HG02870 (cell line): ENCODE data around the gene KMT2D.

Source experiments
- ATAC-seq: cut with Tn5 transposase; IDR thresholded peaks from one replicate; pipeline ENCODE4 v1.9.1; 2021; ENCODE audit warnings: mild to moderate bottlenecking, moderate library complexity; ENCODE audit not compliant: unreplicated experiment

The KMT2D gene

GRCh38 chr12:49060237-49061156, at the start of gene KMT2D:
Gene KMT2D (minus strand): TSS chr12:49060794. CDS start chr12:49055324, 5,470 bp downstream.
- peak; percentile 39 for ATAC-seq

GRCh38 chr12:49109641-49110463, 49.3 kb upstream of the KMT2D start:
- no peak for ATAC-seq

- no peak for ATAC-seq
These were observed 48.4 kb upstream of the KMT2D start for GRCh38 chr12:49108958-49109404.

GRCh38 chr12:49105504-49106084, 45.0 kb upstream of the KMT2D start:
- ATAC-seq = no peak

- no peak for ATAC-seq
These were observed 44.2 kb upstream of the KMT2D start for GRCh38 chr12:49104822-49105221.

- no peak for ATAC-seq
These were observed 39.8 kb upstream of the KMT2D start for GRCh38 chr12:49100380-49100779.

- no peak for ATAC-seq
These were observed 38.1 kb upstream of the KMT2D start for GRCh38 chr12:49098703-49099102.

GRCh38 chr12:49098035-49098451, 37.4 kb upstream of the KMT2D start:
- no peak for ATAC-seq

- no peak for ATAC-seq
These were observed 36.8 kb upstream of the KMT2D start for GRCh38 chr12:49097381-49097780.

- no peak for ATAC-seq
These were observed 34.4 kb upstream of the KMT2D start for GRCh38 chr12:49094975-49095365.

- no peak for ATAC-seq
These were observed 33.8 kb upstream of the KMT2D start, which contains the start of gene DHH for GRCh38 chr12:49094160-49094974. Gene DHH (minus strand): TSS chr12:49094801. CDS start chr12:49094512, 289 bp downstream.

- ATAC-seq = no peak
These were observed 33.2 kb upstream of the KMT2D start for GRCh38 chr12:49093792-49094159.

- no peak for ATAC-seq
These were observed 32.3 kb upstream of the KMT2D start for GRCh38 chr12:49092816-49093406.

GRCh38 chr12:49092086-49092815, 31.7 kb upstream of the KMT2D start:
- ATAC-seq = no peak

GRCh38 chr12:49091836-49092085, 31.2 kb upstream of the KMT2D start:
- ATAC-seq = no peak

- ATAC-seq = no peak
These were observed 30.7 kb upstream of the KMT2D start for GRCh38 chr12:49091056-49091835.

- no peak for ATAC-seq
These were observed 29.5 kb upstream of the KMT2D start for GRCh38 chr12:49089821-49090773.

GRCh38 chr12:49088932-49089330, 28.3 kb upstream of the KMT2D start:
- no peak for ATAC-seq
